GM18507 (cell line): ENCODE data around the gene MVP.
A peak's percentile ranks its signal among the peaks of the same experiment; 100 is the strongest.
"Not testable (repeated sequence)": the region's sequence is repeated elsewhere in the genome, so short reads cannot be mapped to it uniquely, and the experiment has no call there.

Experiments used
- DNase-seq: peaks from one replicate; pipeline ENCODE4 v3.0.0; 2011; ENCODE audit warnings: low read depth; ENCODE audit not compliant: insufficient read length; ENCODE audit errors: extremely low spot score
- FAIRE-seq: peaks from 2 replicates; lab custom pipeline; 2011; peaks lifted over from hg19 to GRCh38; lab: Jason Lieb, UNC

MVP gene

GRCh38 chr16:29813644-29814562 lies 6.4 kb upstream of the MVP start:
- DNase-seq (no peak), FAIRE-seq (no peak)

GRCh38 chr16:29814592-29814991 lies 5.7 kb upstream of the MVP start:
- FAIRE-seq (no peak), DNase-seq (no peak)

GRCh38 chr16:29815032-29815721 lies 5.1 kb upstream of the MVP start:
- DNase-seq (no peak), FAIRE-seq (no peak)

- peak; percentile 97 for FAIRE-seq
- DNase-seq = peak; percentile 89
These were observed 4.2 kb upstream of the MVP start, which contains the start of gene PAGR1 for GRCh38 chr16:29815793-29816693. TSS of gene PAGR1 (plus strand) at chr16:29816152. CDS start at chr16:29816526, 374 bp downstream.

GRCh38 chr16:29816694-29817441 lies 3.4 kb upstream of the MVP start:
- DNase-seq (no peak), FAIRE-seq (peak; percentile 68)

- no peak for FAIRE-seq
- DNase-seq = no peak
These were observed 2.2 kb upstream of the MVP start for GRCh38 chr16:29818082-29818481.

GRCh38 chr16:29819506-29819905 lies 756 bp upstream of the MVP start:
- DNase-seq (no peak), FAIRE-seq (no peak)

GRCh38 chr16:29820730-29821642 lies 724 bp downstream of the MVP start:
- FAIRE-seq = peak; percentile 78
- no peak for DNase-seq

GRCh38 chr16:29821643-29822115 lies 1.4 kb downstream of the MVP start:
- FAIRE-seq = no peak

GRCh38 chr16:29824589-29825144 lies 4.4 kb downstream of the MVP start:
- DNase-seq (no peak), FAIRE-seq (no peak)

More at GRCh38 chr16:29821643-29822115, 1.4 kb downstream of the MVP start:
- no peak for DNase-seq

GRCh38 chr16:29825145-29826044 lies 5.1 kb downstream of the MVP start:
- DNase-seq (no peak), FAIRE-seq (peak; percentile 41)

- no peak for FAIRE-seq
These were observed 6.1 kb downstream of the MVP start for GRCh38 chr16:29826342-29826695.

GRCh38 chr16:29830774-29831173 lies 10.5 kb downstream of the MVP start:
- FAIRE-seq = no peak
- DNase-seq = no peak

More at GRCh38 chr16:29826342-29826695, 6.1 kb downstream of the MVP start:
- no peak for DNase-seq

GRCh38 chr16:29831490-29831889 lies 11.2 kb downstream of the MVP start:
- DNase-seq (no peak), FAIRE-seq (no peak)

GRCh38 chr16:29833219-29833618 lies 13.0 kb downstream of the MVP start:
- FAIRE-seq, DNase-seq: not testable (repeated sequence)

GRCh38 chr16:29834079-29834478 lies 13.8 kb downstream of the MVP start:
- FAIRE-seq (no peak), DNase-seq (no peak)

- FAIRE-seq = no peak
- no peak for DNase-seq
These were observed 15.7 kb downstream of the MVP start for GRCh38 chr16:29835926-29836325.
